Measurements from ENCODE around the gene PIH1D1. TPM values are rescaled to one million over a fixed set of nuclear protein-coding genes. Genes with fewer than 3 reads are reported as not detected.

The PIH1D1 gene
- total RNA-seq (ENCODE audit: low replicate concordance) = 115 and 116 TPM in 2 replicates

GRCh38 chr19:49451430-49452181 is at the start of gene PIH1D1:
Gene PIH1D1, minus strand, starts transcription at chr19:49451814. Its CDS starts 240 bp downstream, at chr19:49451574.

GRCh38 chr19:49487277-49488045 is 35.8 kb upstream of the PIH1D1 start, which contains the start of gene RPL13A:
Gene RPL13A, plus strand, starts transcription at chr19:49487608. Its CDS starts 22 bp downstream, at chr19:49487630.

GRCh38 chr19:49473868-49474541 is 22.4 kb upstream of the PIH1D1 start, which contains the start of gene FLT3LG:
Gene FLT3LG, plus strand, starts transcription at chr19:49474215. Its CDS starts 425 bp downstream, at chr19:49474640.

GRCh38 chr19:49453013-49453756 is 1.6 kb upstream of the PIH1D1 start, which contains the start of gene ALDH16A1:
Gene ALDH16A1, plus strand, starts transcription at chr19:49453225. Its CDS starts 107 bp downstream, at chr19:49453332.

GRCh38 chr19:49441210-49441959 is 10.2 kb downstream of the PIH1D1 start, which contains the start of gene SLC17A7:
Gene SLC17A7, minus strand, starts transcription at chr19:49441527. Its CDS starts 148 bp downstream, at chr19:49441379.

GRCh38 chr19:49425178-49425577 is 26.4 kb downstream of the PIH1D1 start, which contains the start of gene GFY:
Gene GFY, plus strand, starts transcription at chr19:49425388. Its CDS starts 1,043 bp downstream, at chr19:49426431.

GRCh38 chr19:49423071-49423984 is 28.3 kb downstream of the PIH1D1 start, which contains the start of gene PTH2:
Gene PTH2, minus strand, starts transcription at chr19:49423441. Its CDS starts 102 bp downstream, at chr19:49423339.

Other genes starting within 250 kb of the PIH1D1 start
- gene SLC6A16, start 126.6 kb downstream of the PIH1D1 start, total RNA-seq (ENCODE audit: low replicate concordance) = 0.08 TPM in 1 of 2 replicates, not detected in the other
- not detected in 2 replicates for gene CD37, start 116.4 kb downstream of the PIH1D1 start, total RNA-seq (ENCODE audit: low replicate concordance)
- gene TEAD2, start 89.4 kb downstream of the PIH1D1 start, total RNA-seq (ENCODE audit: low replicate concordance) = 6.4 and 31.6 TPM in 2 replicates
- 0.23 TPM in 1 of 2 replicates, not detected in the other for gene DKKL1, start 87.9 kb downstream of the PIH1D1 start, total RNA-seq (ENCODE audit: low replicate concordance)
- not detected in 2 replicates for gene KASH5, start 63.6 kb downstream of the PIH1D1 start, total RNA-seq (ENCODE audit: low replicate concordance)
- not detected in 2 replicates for gene PTH2, start 28.4 kb downstream of the PIH1D1 start, total RNA-seq (ENCODE audit: low replicate concordance)
- gene GFY, start 26.4 kb downstream of the PIH1D1 start, total RNA-seq (ENCODE audit: low replicate concordance) = not detected in 2 replicates
- 0.08 and 0.12 TPM in 2 replicates for gene SLC17A7, start 10.3 kb downstream of the PIH1D1 start, total RNA-seq (ENCODE audit: low replicate concordance)
- gene ALDH16A1, start 1.4 kb upstream of the PIH1D1 start, total RNA-seq (ENCODE audit: low replicate concordance) = 19.8 and 32.2 TPM in 2 replicates
- 1.9 and 3.0 TPM in 2 replicates for gene FLT3LG, start 22.4 kb upstream of the PIH1D1 start, total RNA-seq (ENCODE audit: low replicate concordance)
- gene RPL13A, start 35.8 kb upstream of the PIH1D1 start, total RNA-seq (ENCODE audit: low replicate concordance) = 2,421 and 3,942 TPM in 2 replicates
- gene RPS11, start 44.6 kb upstream of the PIH1D1 start, total RNA-seq (ENCODE audit: low replicate concordance) = 3,953 and 4,004 TPM in 2 replicates
- gene FCGRT, start 60.8 kb upstream of the PIH1D1 start, total RNA-seq (ENCODE audit: low replicate concordance) = 42.0 and 49.7 TPM in 2 replicates
- gene RCN3, start 76.2 kb upstream of the PIH1D1 start, total RNA-seq (ENCODE audit: low replicate concordance) = 288 and 330 TPM in 2 replicates
- gene NOSIP, start 128.7 kb upstream of the PIH1D1 start, total RNA-seq (ENCODE audit: low replicate concordance) = 95.9 and 120 TPM in 2 replicates
- gene PRRG2, start 129.5 kb upstream of the PIH1D1 start, total RNA-seq (ENCODE audit: low replicate concordance) = 0.12 and 0.83 TPM in 2 replicates
- gene PRR12, start 139.4 kb upstream of the PIH1D1 start, total RNA-seq (ENCODE audit: low replicate concordance) = 1.1 and 1.2 TPM in 2 replicates
- gene RRAS, start 188.3 kb upstream of the PIH1D1 start, total RNA-seq (ENCODE audit: low replicate concordance) = 53.2 and 59.3 TPM in 2 replicates
- gene SCAF1, start 190.4 kb upstream of the PIH1D1 start, total RNA-seq (ENCODE audit: low replicate concordance) = 5.1 and 9.2 TPM in 2 replicates
- gene IRF3, start 214.0 kb upstream of the PIH1D1 start, total RNA-seq (ENCODE audit: low replicate concordance) = 48.9 and 55.8 TPM in 2 replicates
- 2.2 and 3.0 TPM in 2 replicates for gene BCL2L12, start 214.1 kb upstream of the PIH1D1 start, total RNA-seq (ENCODE audit: low replicate concordance)
- gene PRMT1, start 225.5 kb upstream of the PIH1D1 start, total RNA-seq (ENCODE audit: low replicate concordance) = 531 and 544 TPM in 2 replicates
- 0.15 and 0.59 TPM in 2 replicates for gene ADM5, start 237.8 kb upstream of the PIH1D1 start, total RNA-seq (ENCODE audit: low replicate concordance)
- gene CPT1C, start 239.3 kb upstream of the PIH1D1 start, total RNA-seq (ENCODE audit: low replicate concordance) = 11.7 and 21.6 TPM in 2 replicates